T47D (cell line): Measurements from ENCODE around the gene CHST15.

Experiments
- DNase-seq, 2 experiments: peaks; one replicate each; pipeline versions ENCODE4 v3.0.0 to v3.0.0-alpha.2; 2011 to 2012; ENCODE audit warnings: low read depth in 1 of 2, low spot score in 1 of 2
- JUND ChIP-seq: IDR thresholded peaks from 2 replicates; pipeline ENCODE4 v1.6.1; 2012; ENCODE audit warnings: low read depth
- in situ Hi-C: cut with HindIII; loops from 2 replicates; pipeline ENCODE4 v1.10.0; 2016; ENCODE audit warnings: low sequenced_read_pairs, low pct_unique_long_range_greater_than_20kb

The CHST15 gene

DNA sequence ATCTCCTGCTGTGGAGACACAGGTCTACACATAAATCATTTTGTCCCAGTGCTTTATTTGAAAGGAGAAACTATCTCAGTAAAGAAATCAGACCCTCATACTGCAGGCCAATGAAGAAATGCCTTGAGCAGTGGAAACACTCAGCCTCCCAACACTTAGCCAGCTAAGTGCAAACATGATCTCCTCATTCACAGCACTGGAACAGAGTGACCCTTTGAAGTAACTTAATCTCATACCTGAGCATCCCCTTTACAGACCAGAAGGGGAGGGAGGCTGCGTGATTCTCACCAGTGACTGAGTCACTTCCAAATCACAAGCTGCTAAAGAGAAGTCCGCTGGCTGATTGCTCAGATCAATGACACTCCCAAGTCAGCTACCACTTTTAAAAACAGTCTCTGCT is 4.5 kb downstream of the CHST15 start:
- no peak for DNase-seq
- TF ChIP-seq JUND: no peak
- in situ Hi-C loops: no loop called here

DNA sequence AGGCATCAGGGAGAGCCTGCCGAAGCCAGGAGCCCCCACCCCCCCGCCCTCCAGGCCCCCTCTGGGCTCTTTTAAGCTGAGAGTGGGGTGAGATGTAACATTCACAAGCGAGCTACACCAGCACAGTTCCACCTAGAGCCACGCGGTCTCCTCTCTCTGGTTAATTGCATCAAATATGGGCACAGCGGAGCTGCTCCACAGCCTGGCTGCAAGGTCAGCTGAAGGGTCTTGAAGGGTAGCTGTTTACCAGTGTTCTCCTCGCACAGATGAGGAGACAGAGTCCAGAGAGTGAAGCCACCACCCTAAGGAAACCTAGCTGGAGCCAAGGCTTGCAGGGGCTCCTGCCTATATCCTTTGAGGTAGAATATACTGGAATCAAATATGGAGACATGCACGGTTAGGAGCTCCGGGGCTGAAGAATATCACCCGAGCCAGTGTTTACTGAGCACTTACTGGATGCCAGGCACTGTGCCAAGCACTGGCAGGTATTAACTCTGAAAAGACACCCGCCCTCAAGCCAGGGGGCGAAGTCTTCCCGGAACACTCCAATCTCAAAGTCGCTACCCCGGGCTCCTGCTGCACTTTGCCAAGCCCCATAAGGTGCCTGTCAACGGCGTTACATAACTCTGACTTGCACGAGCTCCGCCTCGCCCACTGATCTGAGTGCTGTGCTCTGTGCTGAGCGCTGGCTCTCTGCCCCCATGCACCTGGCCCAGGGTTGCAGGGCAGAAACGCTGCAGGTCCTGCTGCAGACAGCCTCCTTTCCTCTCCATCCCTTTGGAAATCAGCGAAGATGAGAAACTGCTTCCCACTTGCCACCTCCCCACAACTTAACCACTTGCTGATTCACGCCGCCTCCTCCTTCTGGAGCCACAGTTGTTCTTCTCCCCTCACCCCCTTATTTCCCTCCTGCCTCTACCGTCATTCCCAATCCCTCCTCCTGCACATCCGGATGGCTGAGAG is 5.4 kb downstream of the CHST15 start:
- no peak for TF ChIP-seq JUND
- in situ Hi-C loops: no loop called here
- peak in 1 of 2 experiments; percentile 44 for DNase-seq

DNA sequence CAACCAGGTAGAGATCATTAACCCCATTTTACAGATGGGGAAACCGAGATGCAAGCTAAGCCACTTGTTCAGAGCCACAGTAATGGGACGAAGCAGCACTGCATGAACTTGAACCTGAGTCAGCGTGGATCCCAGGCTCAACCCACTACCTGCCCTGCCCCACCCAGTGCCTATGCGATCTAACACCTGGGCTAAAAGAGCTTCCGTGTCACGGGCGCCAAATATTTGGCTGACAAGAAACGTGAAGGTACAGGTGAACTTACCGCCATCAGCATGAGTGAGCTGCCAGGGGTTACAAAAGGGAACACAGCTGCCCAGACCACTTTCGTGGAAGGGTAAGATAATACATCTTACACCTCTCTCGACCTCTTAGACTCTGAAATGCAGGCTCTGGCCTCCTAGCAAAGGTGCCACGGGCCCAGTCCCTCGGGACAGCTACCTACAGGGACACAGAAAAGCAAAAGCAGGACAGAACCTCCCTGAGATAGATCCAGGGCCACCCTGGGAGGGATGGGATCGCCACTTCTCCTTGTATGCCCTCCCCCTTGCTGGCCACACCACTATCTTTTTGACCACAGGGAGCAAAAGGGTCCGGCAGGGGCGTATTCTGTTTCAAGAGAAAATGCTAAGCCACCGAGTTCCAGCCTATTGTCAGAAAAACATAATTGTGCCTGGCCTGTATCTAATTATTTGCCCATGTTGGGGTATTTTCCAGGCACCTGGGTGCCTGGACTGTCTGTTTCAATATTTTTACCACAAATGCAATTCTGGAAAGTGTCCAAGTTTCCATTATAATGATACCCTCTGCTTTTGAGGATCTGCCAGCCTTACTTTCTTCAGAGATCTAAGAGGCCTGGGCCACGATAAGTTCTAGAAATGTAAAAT is 6.4 kb downstream of the CHST15 start:
- DNase-seq: no peak
- in situ Hi-C loops: no loop called here
- no peak for TF ChIP-seq JUND

DNA sequence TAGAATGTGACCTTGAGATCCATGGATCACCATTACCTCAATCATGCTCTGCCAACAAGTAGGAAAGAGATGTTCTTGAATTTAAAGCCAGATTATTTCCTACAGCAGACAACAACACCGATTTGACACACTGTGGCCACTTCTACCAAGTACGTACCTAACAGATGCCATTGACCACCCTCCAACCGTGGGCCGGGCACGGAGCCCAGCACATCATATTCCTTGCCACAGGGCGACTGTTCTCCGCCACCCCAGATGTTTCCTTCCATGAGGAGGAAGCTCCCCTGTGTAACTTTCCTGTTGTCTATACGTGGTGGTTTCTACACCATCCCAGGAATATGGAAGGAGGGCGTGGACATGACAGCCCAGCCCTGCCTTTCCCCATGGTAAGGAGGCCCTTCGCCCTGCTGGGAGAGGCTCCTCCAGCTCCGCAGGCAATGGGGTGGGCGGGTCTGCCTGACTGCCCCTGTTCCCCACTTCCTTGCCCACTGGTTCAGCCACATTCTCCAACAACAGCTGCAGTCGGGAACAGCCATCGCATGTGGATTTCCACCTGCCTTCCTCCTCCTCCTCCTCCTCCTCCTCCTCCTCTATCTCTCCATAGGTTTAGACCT is 7.2 kb downstream of the CHST15 start:
- no peak for DNase-seq
- TF ChIP-seq JUND: no peak
- in situ Hi-C loops: no loop called here

DNA sequence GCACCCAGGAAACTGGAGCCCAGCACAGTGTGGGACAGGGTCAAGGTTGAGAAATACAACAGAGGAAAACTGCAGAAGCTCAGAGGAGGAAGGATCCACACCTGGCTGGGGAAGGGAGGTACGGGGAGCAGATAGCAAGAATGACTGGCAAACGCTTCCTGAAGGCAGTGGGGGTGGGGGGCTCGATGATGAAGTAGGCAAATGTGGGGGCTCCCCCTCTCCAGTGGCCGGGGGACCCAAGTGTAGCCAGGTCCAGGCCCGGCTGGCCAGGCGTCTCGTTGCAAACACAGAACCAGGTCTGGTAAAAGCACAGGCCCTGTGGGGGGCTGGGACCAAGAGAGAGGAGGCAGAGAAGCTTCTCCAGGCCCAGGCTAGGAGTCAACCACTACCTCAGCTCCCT is 7.7 kb downstream of the CHST15 start:
- no peak for TF ChIP-seq JUND

DNA sequence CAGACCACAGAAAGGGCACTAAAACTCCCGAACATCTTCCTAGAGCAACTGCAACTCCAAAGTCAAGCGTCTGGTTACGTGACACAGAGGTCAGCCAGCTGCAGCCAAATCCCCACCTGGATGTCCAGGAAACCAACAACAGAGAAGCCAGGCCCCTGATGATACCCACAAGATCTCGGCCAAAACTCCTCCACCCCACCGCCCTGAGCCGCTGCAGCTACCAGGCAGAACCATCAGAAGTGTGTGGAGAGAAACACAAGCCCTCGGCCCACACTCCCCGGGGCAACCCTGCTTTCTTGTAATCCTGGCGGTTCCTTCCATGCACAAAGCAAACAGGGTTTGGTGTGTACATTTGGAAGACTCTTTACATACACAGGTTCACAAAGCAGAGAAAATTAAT is 8.7 kb downstream of the CHST15 start:
- peak in 1 of 2 experiments; percentile 28 for DNase-seq
- TF ChIP-seq JUND: no peak
- in situ Hi-C loops: no loop called here

More for the DNA sequence above, 7.7 kb downstream of the CHST15 start:
- in situ Hi-C loops: no loop called here
- DNase-seq: no peak

DNA sequence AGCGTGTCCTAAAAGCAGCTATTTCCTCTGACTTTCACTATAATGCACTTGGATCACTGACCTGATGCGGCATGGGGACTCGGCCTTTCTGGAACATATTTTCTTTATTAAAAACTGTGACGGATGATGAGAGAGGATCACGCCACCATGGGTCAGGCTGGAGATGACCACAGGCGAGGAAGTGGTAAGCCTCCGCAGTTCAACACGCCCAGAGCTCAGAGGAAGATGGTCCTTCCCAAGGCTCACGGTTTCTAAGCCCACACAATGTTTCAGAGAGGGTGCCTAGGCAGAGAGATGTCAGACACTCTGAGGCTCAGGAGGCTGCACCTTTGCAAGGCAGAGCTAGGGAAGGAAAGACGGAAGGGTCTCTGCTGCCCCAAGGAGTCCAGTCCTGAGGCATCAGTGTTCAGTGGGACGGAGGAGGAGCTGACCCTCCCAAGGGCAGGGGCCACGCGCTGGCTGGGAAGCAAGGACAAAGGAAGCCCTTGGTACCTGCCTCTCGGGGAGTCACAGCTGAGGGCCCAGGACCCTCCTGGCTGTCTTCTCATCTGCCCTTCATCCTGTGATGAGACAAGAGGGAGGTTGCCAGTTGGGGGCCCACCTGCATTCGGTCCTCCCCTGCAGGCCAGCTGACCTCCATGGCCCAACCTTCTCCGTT is 9.5 kb downstream of the CHST15 start:
- no peak for TF ChIP-seq JUND
- DNase-seq: no peak
- in situ Hi-C loops: no loop called here

DNA sequence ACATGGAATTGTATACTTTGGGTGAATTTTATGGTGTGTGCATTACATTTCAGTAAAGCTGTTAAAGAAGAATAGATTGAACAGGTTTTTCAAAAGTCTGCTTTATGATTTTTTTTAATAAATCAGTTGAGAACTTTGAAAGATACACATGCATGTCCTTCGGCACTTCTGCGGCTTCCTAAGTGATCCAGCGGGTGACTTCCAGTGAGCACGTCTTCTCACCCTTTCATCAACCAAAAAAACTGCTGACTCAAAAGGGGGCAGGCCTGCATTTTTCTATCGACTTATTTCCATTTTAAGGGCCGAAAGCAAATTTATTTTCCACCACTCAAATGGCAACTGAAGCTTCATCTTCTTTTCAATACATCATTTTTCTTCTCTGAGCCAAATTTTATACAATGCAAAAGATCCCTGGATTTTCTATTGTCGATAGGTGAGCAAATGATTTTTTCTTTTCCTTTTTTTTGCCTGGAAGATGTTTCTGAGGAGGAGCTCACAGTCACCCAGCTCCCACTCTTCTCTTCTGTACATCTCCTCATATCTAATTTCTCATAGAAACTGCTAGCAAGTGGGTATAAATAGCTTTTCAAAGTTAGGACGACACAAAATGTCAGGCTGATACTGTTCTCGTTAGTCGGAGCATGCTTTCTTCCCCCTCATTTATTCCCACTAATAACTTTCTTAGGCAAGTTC is 10.2 kb downstream of the CHST15 start:
- in situ Hi-C loops: no loop called here
- no peak for DNase-seq
- no peak for TF ChIP-seq JUND

DNA sequence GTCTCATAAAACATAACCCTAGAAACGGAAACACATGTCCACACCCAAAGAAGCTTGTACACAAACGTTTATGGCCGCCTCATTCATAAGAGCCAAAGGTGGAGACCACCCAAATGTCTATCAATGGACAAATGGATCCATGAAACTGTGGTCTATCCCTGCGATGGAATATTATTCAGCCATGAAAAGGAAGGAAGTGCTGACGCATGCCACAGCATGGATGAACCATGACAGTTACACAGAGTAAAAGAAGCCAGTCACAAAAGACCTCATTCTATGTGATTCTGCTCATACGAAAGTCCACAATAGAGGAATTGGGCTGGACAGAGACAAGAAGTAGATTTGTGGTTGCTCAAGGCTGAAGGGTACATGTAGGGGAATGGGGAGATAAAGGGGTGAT is 10.8 kb downstream of the CHST15 start:
- DNase-seq: no peak
- in situ Hi-C loops: no loop called here
- no peak for TF ChIP-seq JUND

DNA sequence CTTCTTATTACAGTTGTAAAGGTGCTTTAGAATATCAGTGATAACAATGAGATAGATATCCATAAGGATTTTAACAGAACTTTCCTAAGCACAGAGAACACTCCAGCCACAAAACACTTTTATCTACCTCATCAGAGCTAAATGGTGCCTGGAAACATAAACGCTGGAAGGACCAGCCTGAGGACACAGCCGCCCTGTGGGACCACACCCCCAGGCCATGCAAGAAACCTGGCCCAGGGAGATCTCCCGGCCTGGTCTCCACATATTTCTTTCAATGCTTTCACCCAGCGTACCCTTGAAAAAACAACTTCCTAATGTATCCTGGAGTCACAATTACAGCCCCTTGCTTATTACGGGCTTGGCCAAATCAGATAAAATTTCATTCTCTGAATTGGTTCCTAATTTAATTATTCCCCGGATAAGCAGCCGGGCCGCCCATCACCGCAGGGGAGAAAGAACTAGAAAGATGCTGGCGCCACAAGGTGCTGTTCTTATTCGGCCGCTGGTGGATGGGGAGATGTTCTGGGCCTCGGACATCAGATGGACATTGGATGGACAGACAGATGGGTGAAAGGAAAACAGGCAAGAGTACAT is 11.8 kb downstream of the CHST15 start:
- DNase-seq: no peak
- in situ Hi-C loops: no loop called here
- TF ChIP-seq JUND: no peak

DNA sequence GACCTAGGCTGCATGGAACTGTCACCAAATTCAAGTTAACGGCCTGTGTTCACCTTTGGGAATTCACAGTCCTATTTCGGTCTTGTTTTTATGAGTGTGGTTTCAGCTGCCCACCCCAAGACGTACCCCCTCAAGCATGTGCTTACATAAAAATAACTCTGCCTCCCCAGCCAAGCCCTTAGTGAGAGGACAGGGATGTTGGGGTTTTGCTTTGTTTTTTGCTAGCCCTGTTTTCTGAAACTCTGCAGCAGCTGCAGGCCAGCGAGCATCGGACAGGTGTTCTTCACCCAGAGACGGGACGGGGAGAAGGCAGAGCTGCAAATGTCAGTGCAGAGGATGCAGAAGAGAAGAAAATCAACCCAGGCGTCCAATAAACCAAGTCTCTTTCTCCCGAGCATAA is 13.5 kb downstream of the CHST15 start:
- no peak for TF ChIP-seq JUND
- in situ Hi-C loops: no loop called here
- no peak for DNase-seq
